OCI-LY7 (cell line): ENCODE data around the gene CASP2.

Experiments
- EZH2phosphoT487 ChIP-seq: fragments of 200-600 bp; sonication (generic); IDR thresholded peaks from 2 replicates; pipeline ENCODE4 v1.6.1; 2018; ENCODE audit warnings: low read depth, borderline replicate concordance, mild to moderate bottlenecking, mixed run types, antibody characterized with exemption, low read length, moderate library complexity, mixed read lengths
- TF ChIP-seq, protein P1 (sequence below): fragments of 200-600 bp; sonication (generic); conservative IDR thresholded peaks from 2 replicates; pipeline ENCODE4 v1.5.1; 2014; ENCODE audit warnings: mild to moderate bottlenecking, antibody characterized with exemption, low read length, moderate library complexity, mixed read lengths

DNA sequence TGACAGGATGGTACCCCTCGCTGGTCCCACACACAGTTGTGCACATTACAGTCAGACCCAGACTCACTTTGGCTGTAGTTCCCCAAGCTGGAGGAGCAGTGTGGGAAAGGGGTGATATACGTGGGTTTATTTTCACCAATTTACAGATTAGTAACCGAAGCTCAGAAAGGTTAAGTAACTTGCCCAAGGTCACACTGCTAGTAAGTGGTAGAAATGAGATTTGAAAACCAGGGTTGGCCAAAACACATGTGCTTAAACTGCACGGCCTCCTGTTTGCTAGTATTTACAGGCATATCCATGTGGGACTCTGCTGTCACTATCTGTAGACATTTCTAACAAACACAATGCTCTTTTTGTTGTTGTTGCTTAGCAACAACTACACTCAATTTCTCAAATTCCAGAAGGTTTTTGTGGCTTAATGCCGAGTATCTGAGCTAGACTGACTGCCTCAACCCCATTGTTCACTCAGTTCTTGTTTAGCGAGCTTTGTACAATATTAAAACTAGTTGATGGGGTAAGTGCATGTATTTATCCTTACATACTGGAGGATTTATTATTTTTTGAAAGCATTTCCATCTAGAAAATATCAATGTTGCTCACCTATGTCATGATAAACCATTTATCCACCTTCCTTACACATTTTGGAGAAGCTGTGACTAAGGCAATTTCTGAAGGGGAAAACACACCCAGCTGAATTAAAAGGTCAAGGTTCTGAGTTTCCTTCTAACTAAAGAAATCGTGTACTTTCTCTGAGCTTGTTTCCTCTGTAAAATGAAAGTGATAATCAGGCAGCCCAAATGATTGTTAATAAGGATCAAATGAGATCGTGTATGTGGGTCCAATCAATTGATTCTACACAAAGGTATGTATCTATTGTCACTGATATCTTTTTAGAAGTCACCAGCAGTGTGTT lies 8.7 kb upstream of the CASP2 start:
- TF ChIP-seq, protein P1, sequence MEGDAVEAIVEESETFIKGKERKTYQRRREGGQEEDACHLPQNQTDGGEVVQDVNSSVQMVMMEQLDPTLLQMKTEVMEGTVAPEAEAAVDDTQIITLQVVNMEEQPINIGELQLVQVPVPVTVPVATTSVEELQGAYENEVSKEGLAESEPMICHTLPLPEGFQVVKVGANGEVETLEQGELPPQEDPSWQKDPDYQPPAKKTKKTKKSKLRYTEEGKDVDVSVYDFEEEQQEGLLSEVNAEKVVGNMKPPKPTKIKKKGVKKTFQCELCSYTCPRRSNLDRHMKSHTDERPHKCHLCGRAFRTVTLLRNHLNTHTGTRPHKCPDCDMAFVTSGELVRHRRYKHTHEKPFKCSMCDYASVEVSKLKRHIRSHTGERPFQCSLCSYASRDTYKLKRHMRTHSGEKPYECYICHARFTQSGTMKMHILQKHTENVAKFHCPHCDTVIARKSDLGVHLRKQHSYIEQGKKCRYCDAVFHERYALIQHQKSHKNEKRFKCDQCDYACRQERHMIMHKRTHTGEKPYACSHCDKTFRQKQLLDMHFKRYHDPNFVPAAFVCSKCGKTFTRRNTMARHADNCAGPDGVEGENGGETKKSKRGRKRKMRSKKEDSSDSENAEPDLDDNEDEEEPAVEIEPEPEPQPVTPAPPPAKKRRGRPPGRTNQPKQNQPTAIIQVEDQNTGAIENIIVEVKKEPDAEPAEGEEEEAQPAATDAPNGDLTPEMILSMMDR = no peak
- no peak for TF ChIP-seq EZH2phosphoT487
